ENCODE results near the gene GANAB.
"Not testable (repeated sequence)": the region's sequence is repeated elsewhere in the genome, so short reads cannot be mapped to it uniquely, and the experiment has no call there.

GANAB gene

GRCh38 chr11:62656796-62657429 is 10.5 kb upstream of the GANAB start:
- Mint-ChIP-seq H3K27me3 (peaks cover 3% of the 10 kb centered on the region), H3K9me3 (no peaks in the 10 kb centered on the region), H3K27ac (no peak overlapping the region), H3K4me3 (no peak overlapping the region), H3K4me1 (peaks cover 22% of the 10 kb centered on the region), H3K36me3 (peaks cover 7% of the 10 kb centered on the region)
- no peak for DNase-seq
- CTCF ChIA-PET = interaction anchor here (1.2 to 3.8 kb wide), 3 partner anchors 8 to 38 kb away, joined by 4 to 17 read pairs (median 5); partner anchors contain the start of genes C11orf98 and CSKMT

GRCh38 chr11:62654297-62654696 is 7.9 kb upstream of the GANAB start:
- Mint-ChIP-seq H3K9me3 (no peaks in the 10 kb centered on the region), H3K27ac (peak overlapping the region; percentile 83), H3K4me1 (peaks cover 33% of the 10 kb centered on the region), H3K4me3 (peak overlapping the region; percentile 37), H3K36me3 (peaks cover 13% of the 10 kb centered on the region), H3K27me3 (peaks cover 3% of the 10 kb centered on the region)
- no peak for DNase-seq
- CTCF ChIA-PET = interaction anchor here (1.6 to 3.8 kb wide), 3 partner anchors 11 to 52 kb away, joined by 4 to 17 read pairs (median 10); partner anchors contain the start of genes C11orf98 and CSKMT

- Mint-ChIP-seq H3K27me3 (peaks cover 3% of the 10 kb centered on the region), H3K27ac (peak overlapping the region; percentile 85), H3K4me3 (peak overlapping the region; percentile 80), H3K36me3 (peaks cover 16% of the 10 kb centered on the region), H3K4me1 (peaks cover 36% of the 10 kb centered on the region), H3K9me3 (no peaks in the 10 kb centered on the region)
- CTCF ChIA-PET = no interaction called here
- peak; percentile 51 for DNase-seq
Measured at GRCh38 chr11:62652161-62653006, 6.0 kb upstream of the GANAB start.

GRCh38 chr11:62650283-62650682 is 3.9 kb upstream of the GANAB start:
- Mint-ChIP-seq H3K4me1 (peaks cover 46% of the 10 kb centered on the region), H3K36me3 (peaks cover 20% of the 10 kb centered on the region), H3K27ac (peak overlapping the region; percentile 64)
- not testable (repeated sequence) for H3K27me3 Mint-ChIP-seq, H3K4me3 Mint-ChIP-seq, DNase-seq, H3K9me3 Mint-ChIP-seq
- CTCF ChIA-PET = interaction anchor here (1.5 to 3.2 kb wide), 2 partner anchors 14 to 58 kb away, joined by 6 to 11 read pairs; partner anchors contain the start of genes C11orf98, CSKMT and TUT1

- Mint-ChIP-seq H3K4me3 (no peak overlapping the region), H3K36me3 (peaks cover 23% of the 10 kb centered on the region), H3K9me3 (no peaks in the 10 kb centered on the region), H3K4me1 (peaks cover 47% of the 10 kb centered on the region), H3K27me3 (peaks cover 3% of the 10 kb centered on the region), H3K27ac (no peak overlapping the region)
- CTCF ChIA-PET = interaction anchor here (1.1 to 3.2 kb wide), 3 partner anchors 9 to 38 kb away, joined by 4 to 11 read pairs (median 5); partner anchors contain the start of genes C11orf98 and CSKMT
- no peak for DNase-seq
Measured at GRCh38 chr11:62649486-62649885, 3.1 kb upstream of the GANAB start.

GRCh38 chr11:62648967-62649364 is 2.6 kb upstream of the GANAB start:
- DNase-seq = no peak
- Mint-ChIP-seq H3K27me3 (peaks cover 3% of the 10 kb centered on the region), H3K27ac (no peak overlapping the region), H3K36me3 (peaks cover 27% of the 10 kb centered on the region), H3K4me3 (no peak overlapping the region), H3K9me3 (no peaks in the 10 kb centered on the region), H3K4me1 (peaks cover 47% of the 10 kb centered on the region)
- CTCF ChIA-PET = interaction anchor here (1.1 to 3.2 kb wide), 3 partner anchors 8 to 37 kb away, joined by 4 to 11 read pairs (median 5); partner anchors contain the start of genes C11orf98 and CSKMT

GRCh38 chr11:62648185-62648966 is 2.0 kb upstream of the GANAB start:
- DNase-seq = no peak
- H3K36me3 Mint-ChIP-seq = peaks cover 26% of the 10 kb centered on the region
- peaks cover under 1% of the 10 kb centered on the region for H3K27me3 Mint-ChIP-seq
- H3K4me1 Mint-ChIP-seq = peaks cover 43% of the 10 kb centered on the region
- no peaks in the 10 kb centered on the region for H3K9me3 Mint-ChIP-seq
- peak overlapping the region; percentile 54 for H3K27ac Mint-ChIP-seq
- no peak overlapping the region for H3K4me3 Mint-ChIP-seq
- CTCF ChIA-PET = interaction anchor here (1.4 to 3.2 kb wide), 2 partner anchors 16 to 37 kb away, joined by 5 to 11 read pairs; partner anchors contain the start of genes C11orf98 and CSKMT

GRCh38 chr11:62647609-62648005 is 1.2 kb upstream of the GANAB start:
- Mint-ChIP-seq H3K36me3 (peaks cover 29% of the 10 kb centered on the region), H3K4me3 (no peak overlapping the region), H3K27me3 (no peaks in the 10 kb centered on the region), H3K4me1 (peaks cover 45% of the 10 kb centered on the region), H3K27ac (peak overlapping the region; percentile 54), H3K9me3 (no peaks in the 10 kb centered on the region)
- no peak for DNase-seq
- CTCF ChIA-PET = no interaction called here

GRCh38 chr11:62646825-62647608 is 604 bp upstream of the GANAB start:
- no peaks in the 10 kb centered on the region for H3K27me3 Mint-ChIP-seq
- H3K9me3 Mint-ChIP-seq = no peaks in the 10 kb centered on the region
- no peak for DNase-seq
- H3K4me1 Mint-ChIP-seq = peaks cover 42% of the 10 kb centered on the region
- CTCF ChIA-PET = interaction anchor here (0.6 to 1.3 kb wide), 3 partner anchors 18 to 54 kb away, joined by 3 to 4 read pairs (median 3); partner anchors contain the start of genes C11orf98 and CSKMT
- H3K4me3 Mint-ChIP-seq = peak overlapping the region; percentile 97
- peaks cover 30% of the 10 kb centered on the region for H3K36me3 Mint-ChIP-seq
- H3K27ac Mint-ChIP-seq = peak overlapping the region; percentile 97

GRCh38 chr11:62645671-62645945 is 805 bp downstream of the GANAB start:
- DNase-seq = no peak
- Mint-ChIP-seq H3K36me3 (peaks cover 32% of the 10 kb centered on the region), H3K27me3 (no peaks in the 10 kb centered on the region), H3K4me3 (peak overlapping the region; percentile 97), H3K4me1 (peaks cover 48% of the 10 kb centered on the region), H3K27ac (peak overlapping the region; percentile 97), H3K9me3 (no peaks in the 10 kb centered on the region)
- CTCF ChIA-PET = no interaction called here

- CTCF ChIA-PET = interaction anchor here (1.1 kb wide), 1 partner anchor 250 kb away, joined by 4 read pairs; no protein-coding TSS in a partner anchor
- peak overlapping the region; percentile 37 for H3K4me3 Mint-ChIP-seq
- peaks cover 54% of the 10 kb centered on the region for H3K4me1 Mint-ChIP-seq
- H3K9me3 Mint-ChIP-seq = no peaks in the 10 kb centered on the region
- H3K27me3 Mint-ChIP-seq = no peaks in the 10 kb centered on the region
- peak overlapping the region; percentile 62 for H3K27ac Mint-ChIP-seq
- peaks cover 31% of the 10 kb centered on the region for H3K36me3 Mint-ChIP-seq
- DNase-seq = no peak
Measured at GRCh38 chr11:62644220-62644619, 2.2 kb downstream of the GANAB start.

- H3K4me3 Mint-ChIP-seq = no peak overlapping the region
- no peaks in the 10 kb centered on the region for H3K27me3 Mint-ChIP-seq
- H3K9me3 Mint-ChIP-seq = no peaks in the 10 kb centered on the region
- CTCF ChIA-PET = interaction anchor here (0.6 kb wide), 1 partner anchor 9 kb away, joined by 3 read pairs; no protein-coding TSS in a partner anchor
- peaks cover 21% of the 10 kb centered on the region for H3K4me1 Mint-ChIP-seq
- peak overlapping the region; percentile 15 for H3K27ac Mint-ChIP-seq
- DNase-seq = no peak
- peaks cover 70% of the 10 kb centered on the region for H3K36me3 Mint-ChIP-seq
Measured at GRCh38 chr11:62632492-62632891, 13.9 kb downstream of the GANAB start.

GRCh38 chr11:62627713-62628112 is 18.7 kb downstream of the GANAB start:
- CTCF ChIA-PET = interaction anchor here (1.5 kb wide), 1 partner anchor 35 kb away, joined by 8 read pairs; no protein-coding TSS in a partner anchor
- Mint-ChIP-seq H3K36me3 (peaks cover 62% of the 10 kb centered on the region), H3K4me3 (no peak overlapping the region), H3K27ac (peak overlapping the region; percentile 34), H3K27me3 (no peaks in the 10 kb centered on the region), H3K9me3 (no peaks in the 10 kb centered on the region), H3K4me1 (no peaks in the 10 kb centered on the region)
- DNase-seq = peak; percentile 44

Data from activated naive CD4-positive, alpha-beta T cell treated with anti-CD3 and anti-CD28 coated beads, Interleukin-2, amount 10 ng/mL, durations not matched to agents 7 days and 5 days (primary cell).